BJ (cell line): ENCODE results near the gene VWF. TPM values are rescaled to one million over a fixed set of nuclear protein-coding genes. Genes with fewer than 3 reads are reported as not detected.
A peak's percentile ranks its signal among the peaks of the same experiment; 100 is the strongest.

ENCODE experiments used
- CTCF ChIA-PET: fragments of 350-600 bp; formaldehyde crosslinking; extraction: SDS; loops from one replicate; lab custom pipeline; 2021; ENCODE audit warnings: antibody characterized with exemption, inconsistent platforms; lab: Yijun Ruan, JAX
- POLR2A ChIA-PET: fragments of 300-600 bp; sonication (Branson Sonifier 250); formaldehyde crosslinking; extraction: SDS; loops from one replicate; lab custom pipeline; 2021; ENCODE audit warnings: antibody characterized with exemption; lab: Charles Lee
- DNase-seq: peaks from one replicate; pipeline ENCODE4 v3.0.0-alpha.2; 2011; ENCODE audit warnings: low read depth
- H3K27me3 ChIP-seq: 2 replicates; pipeline ENCODE4 v1.6.0; 2011; ENCODE audit warnings: low read length; ENCODE audit not compliant: control insufficient read depth, insufficient read depth
- H3K36me3 ChIP-seq: 2 replicates; pipeline ENCODE4 v1.5.1; 2011; ENCODE audit warnings: low read length; ENCODE audit not compliant: control insufficient read depth, insufficient read depth
- H3K4me3 ChIP-seq: 2 replicates; pipeline ENCODE4 v1.5.1; 2011; ENCODE audit warnings: low read depth, mild to moderate bottlenecking, control low read depth, low read length
- CTCF ChIP-seq: IDR thresholded peaks from 2 replicates; pipeline ENCODE4 v1.5.1; 2011; ENCODE audit warnings: low read depth, mild to moderate bottlenecking, control low read depth, inconsistent platforms, low read length, moderate library complexity; ENCODE audit not compliant: insufficient read depth
- polyA plus RNA-seq: library from polyadenylated mRNA; depleted of rRNA; stranded (reverse); fragments of >200 nt; gene quantifications from 2 replicates; pipeline ENCODE4 v1.2.3, GENCODE V29; 2011

The VWF gene
- polyA plus RNA-seq, 1 experiment: 0.06 TPM

GRCh38 chr12:6040815-6041214 lies 83.7 kb downstream of the VWF start:
- Histone ChIP-seq H3K27me3 (no peaks in the 10 kb centered on the region; the same call in 1 of the 2 replicates), H3K4me3 (no peak overlapping the region), H3K36me3 (no peaks in the 10 kb centered on the region)
- ChIA-PET CTCF (interaction anchor here (0.7 to 5.3 kb wide), 6 partner anchors 10 to 294 kb away, joined by 3 to 158 read pairs (median 6); no protein-coding TSS in a partner anchor), POLR2A (no interaction called here)
- no peak for DNase-seq
- TF ChIP-seq CTCF: no peak

- POLR2A ChIA-PET: interaction anchor here (0.6 kb wide), 1 partner anchor 518 kb away, joined by 8 read pairs; no protein-coding TSS in a partner anchor
- no peak for DNase-seq
- no peak overlapping the region for H3K4me3 ChIP-seq
- no peaks in the 10 kb centered on the region for H3K36me3 ChIP-seq
- H3K27me3 ChIP-seq: peaks cover 2% of the 10 kb centered on the region
- TF ChIP-seq CTCF: peak; percentile 92
- CTCF ChIA-PET: interaction anchor here (0.8 to 5.3 kb wide), 14 partner anchors 11 to 244 kb away, joined by 3 to 158 read pairs (median 6); no protein-coding TSS in a partner anchor
These were observed 84.4 kb downstream of the VWF start for GRCh38 chr12:6039894-6040601.

- CTCF ChIA-PET: interaction anchor here (0.7 to 5.3 kb wide), 14 partner anchors 10 to 257 kb away, joined by 3 to 158 read pairs (median 3); no protein-coding TSS in a partner anchor
- Histone ChIP-seq H3K36me3 (no peaks in the 10 kb centered on the region), H3K4me3 (no peak overlapping the region), H3K27me3 (peaks cover 4% of the 10 kb centered on the region)
- no peak for DNase-seq
- TF ChIP-seq CTCF: peak; percentile 44
- POLR2A ChIA-PET: no interaction called here
These were observed 86.3 kb downstream of the VWF start for GRCh38 chr12:6038160-6038559.

DNA sequence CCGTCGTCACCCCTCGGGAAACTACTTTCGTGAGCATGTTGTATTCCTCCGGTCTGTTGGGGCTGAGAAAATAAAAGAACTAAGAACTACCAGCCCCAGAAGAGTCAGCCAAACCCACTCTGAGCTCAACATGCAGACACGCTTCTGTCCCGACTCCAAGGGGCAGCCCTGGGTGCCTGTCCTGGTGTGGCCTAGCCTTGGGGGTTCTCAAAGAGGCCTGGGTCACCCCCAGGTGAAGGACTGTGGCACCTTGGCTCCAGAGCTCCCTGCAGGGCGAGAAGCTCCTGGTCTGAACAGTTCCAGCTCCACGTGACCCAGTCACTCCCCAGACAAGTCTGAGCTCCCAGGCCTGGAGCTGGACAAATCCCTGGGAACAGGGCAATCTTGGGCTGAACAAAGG lies 87.0 kb downstream of the VWF start:
- DNase-seq: no peak
- POLR2A ChIA-PET: no interaction called here
- Histone ChIP-seq H3K27me3 (peaks cover 4% of the 10 kb centered on the region), H3K4me3 (no peak overlapping the region), H3K36me3 (no peaks in the 10 kb centered on the region)
- no peak for TF ChIP-seq CTCF
- CTCF ChIA-PET: interaction anchor here (0.7 to 5.3 kb wide), 12 partner anchors 9 to 258 kb away, joined by 3 to 158 read pairs (median 4); no protein-coding TSS in a partner anchor

DNA sequence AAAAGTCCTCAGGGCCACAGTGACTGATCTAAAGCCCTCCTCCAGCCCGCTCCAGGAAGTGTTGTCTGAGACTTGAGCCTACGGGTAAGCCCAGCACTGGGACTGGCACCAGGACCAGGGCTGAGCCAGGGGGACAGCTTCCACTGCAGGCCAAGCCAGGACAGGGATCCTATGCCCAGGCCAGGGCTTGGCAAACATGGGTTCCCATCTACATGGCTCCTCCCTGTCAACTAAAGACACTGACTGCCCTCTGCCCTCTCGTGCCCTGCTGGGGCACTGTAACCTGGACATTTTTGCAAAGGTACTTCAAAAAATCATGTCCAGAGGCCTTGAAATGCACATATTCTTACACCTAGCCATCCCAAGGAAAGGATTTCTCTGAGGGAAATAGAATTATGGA lies 88.0 kb downstream of the VWF start:
- peaks cover 4% of the 10 kb centered on the region for H3K27me3 ChIP-seq
- ChIA-PET POLR2A (no interaction called here), CTCF (interaction anchor here (1.2 to 5.3 kb wide), 3 partner anchors 40 to 248 kb away, joined by 3 to 158 read pairs (median 17); no protein-coding TSS in a partner anchor)
- no peak overlapping the region for H3K4me3 ChIP-seq
- TF ChIP-seq CTCF: no peak
- no peak for DNase-seq
- H3K36me3 ChIP-seq: no peaks in the 10 kb centered on the region
